ENCODE measurements around the gene SCG3. TPM values are rescaled to one million over a fixed set of nuclear protein-coding genes. Genes with fewer than 3 reads are reported as not detected.

SCG3 gene
- total RNA-seq, 1 experiment from 2014 or later = 32.1 TPM

GRCh38 chr15:51681303-51681963 lies at the start of gene SCG3 (continued):
- TF ChIP-seq RELA (CRISPR knock-in tag; IDR thresholded peaks at IDR 0.05; ENCODE audit: borderline replicate concordance) = peak; percentile 95
- peak; percentile 96 for TF ChIP-seq NFE2L1 (CRISPR knock-in tag; IDR thresholded peaks at IDR 0.05)
- TF ChIP-seq ZNF532 (CRISPR knock-in tag; IDR thresholded peaks at IDR 0.05; ENCODE audit: borderline replicate concordance) = no peak
- TF ChIP-seq ARID4B (CRISPR knock-in tag; IDR thresholded peaks at IDR 0.05; ENCODE audit: borderline replicate concordance) = peak; percentile 99
- TF ChIP-seq KAT7 (CRISPR knock-in tag; IDR thresholded peaks at IDR 0.05; ENCODE audit: borderline replicate concordance) = peak; percentile 59; the same call in 1 of the 2 replicates
- no peak for TF ChIP-seq ATF6 (CRISPR knock-in tag; IDR thresholded peaks at IDR 0.05)
- TF ChIP-seq ETV6 (CRISPR knock-in tag; IDR thresholded peaks at IDR 0.05) = peak; percentile 89
- TF ChIP-seq ATF1 (CRISPR knock-in tag; IDR thresholded peaks at IDR 0.05) = peak; percentile 92; the same call in 1 of the 2 replicates
- peak; percentile 91; the same call in 1 of the 2 replicates for TF ChIP-seq TCF7 (CRISPR knock-in tag; IDR thresholded peaks at IDR 0.05; ENCODE audit: low read depth)
- peak; percentile 95 for TF ChIP-seq TP53 (CRISPR knock-in tag; IDR thresholded peaks at IDR 0.05)
- TF ChIP-seq ELF4 (CRISPR knock-in tag; IDR thresholded peaks at IDR 0.05; ENCODE audit: low read depth) = no peak
- no peak for TF ChIP-seq PRRX2 (CRISPR knock-in tag; IDR thresholded peaks at IDR 0.05)
- 0 out of 2 replicates have a peak, but pooled peaks have one; percentile 45 for TF ChIP-seq ZNF317 (CRISPR knock-in tag; IDR thresholded peaks at IDR 0.05; ENCODE audit: borderline replicate concordance, low read depth)
- TF ChIP-seq TEAD4 (CRISPR knock-in tag; IDR thresholded peaks at IDR 0.05) = peak; percentile 91
- peak; percentile 87 for TF ChIP-seq E2F1 (CRISPR knock-in tag; IDR thresholded peaks at IDR 0.05)
- no peak for TF ChIP-seq ZNF396 (CRISPR knock-in tag; IDR thresholded peaks at IDR 0.05; ENCODE audit: borderline replicate concordance)
- TF ChIP-seq IRF1 (CRISPR knock-in tag; IDR thresholded peaks at IDR 0.05) = peak; percentile 92; the same call in 1 of the 2 replicates
- peak; percentile 95 for TF ChIP-seq ZNF281 (CRISPR knock-in tag; IDR thresholded peaks at IDR 0.05)
- TF ChIP-seq ZNF138 (CRISPR knock-in tag; conservative IDR thresholded peaks at IDR 0.05) = peak; percentile 74; the same call in 1 of the 2 replicates
- peak; percentile 97 for TF ChIP-seq CREB1 (CRISPR knock-in tag; IDR thresholded peaks at IDR 0.05)
- TF ChIP-seq SMAD4 (CRISPR knock-in tag; IDR thresholded peaks at IDR 0.05) = 0 out of 2 replicates have a peak, but pooled peaks have one; percentile 64
- TF ChIP-seq USF2 (CRISPR knock-in tag; IDR thresholded peaks at IDR 0.05) = peak; percentile 45; the same call in 1 of the 2 replicates

Data from WTC11 (cell line).